AG10803 (cell line): ENCODE data around the gene IDE.
"Not testable (repeated sequence)": the region's sequence is repeated elsewhere in the genome, so short reads cannot be mapped to it uniquely, and the experiment has no call there.

Experiments
- DNase-seq: peaks from one replicate; pipeline ENCODE4 v3.0.0; 2010; ENCODE audit warnings: low read depth
- H3K4me3 ChIP-seq: 2 replicates; pipeline ENCODE4 v1.5.1; 2011; ENCODE audit warnings: mild to moderate bottlenecking, low read length, control low read depth
- TF ChIP-seq, protein P1 (sequence below): conservative IDR thresholded peaks from 2 replicates; pipeline ENCODE4 v1.5.1; 2011; ENCODE audit warnings: mild to moderate bottlenecking, low read length, control low read depth, inconsistent platforms

Gene IDE

DNA sequence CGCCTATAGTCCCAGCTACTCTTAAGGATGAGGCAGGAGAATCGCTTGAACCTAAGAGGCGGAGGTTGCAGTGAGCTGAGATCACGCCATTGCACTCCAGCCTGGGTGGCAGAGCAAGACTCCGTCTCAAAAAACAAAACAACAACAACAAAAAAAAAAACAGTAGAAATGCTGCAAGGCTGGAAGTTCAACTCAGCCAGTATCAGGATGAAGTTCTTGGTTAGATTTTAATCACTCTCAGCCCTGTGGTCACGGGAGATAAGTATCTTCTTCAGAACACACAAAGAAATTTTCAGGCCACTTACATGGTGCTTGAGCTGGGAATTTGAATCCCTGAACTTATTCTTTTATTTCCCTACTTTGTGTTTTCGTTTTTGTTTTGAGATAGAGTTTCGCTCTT is 162.5 kb downstream of the IDE start:
- TF ChIP-seq, protein P1, sequence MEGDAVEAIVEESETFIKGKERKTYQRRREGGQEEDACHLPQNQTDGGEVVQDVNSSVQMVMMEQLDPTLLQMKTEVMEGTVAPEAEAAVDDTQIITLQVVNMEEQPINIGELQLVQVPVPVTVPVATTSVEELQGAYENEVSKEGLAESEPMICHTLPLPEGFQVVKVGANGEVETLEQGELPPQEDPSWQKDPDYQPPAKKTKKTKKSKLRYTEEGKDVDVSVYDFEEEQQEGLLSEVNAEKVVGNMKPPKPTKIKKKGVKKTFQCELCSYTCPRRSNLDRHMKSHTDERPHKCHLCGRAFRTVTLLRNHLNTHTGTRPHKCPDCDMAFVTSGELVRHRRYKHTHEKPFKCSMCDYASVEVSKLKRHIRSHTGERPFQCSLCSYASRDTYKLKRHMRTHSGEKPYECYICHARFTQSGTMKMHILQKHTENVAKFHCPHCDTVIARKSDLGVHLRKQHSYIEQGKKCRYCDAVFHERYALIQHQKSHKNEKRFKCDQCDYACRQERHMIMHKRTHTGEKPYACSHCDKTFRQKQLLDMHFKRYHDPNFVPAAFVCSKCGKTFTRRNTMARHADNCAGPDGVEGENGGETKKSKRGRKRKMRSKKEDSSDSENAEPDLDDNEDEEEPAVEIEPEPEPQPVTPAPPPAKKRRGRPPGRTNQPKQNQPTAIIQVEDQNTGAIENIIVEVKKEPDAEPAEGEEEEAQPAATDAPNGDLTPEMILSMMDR: no peak
- DNase-seq: no peak
- H3K4me3 ChIP-seq: no peak overlapping the region

DNA sequence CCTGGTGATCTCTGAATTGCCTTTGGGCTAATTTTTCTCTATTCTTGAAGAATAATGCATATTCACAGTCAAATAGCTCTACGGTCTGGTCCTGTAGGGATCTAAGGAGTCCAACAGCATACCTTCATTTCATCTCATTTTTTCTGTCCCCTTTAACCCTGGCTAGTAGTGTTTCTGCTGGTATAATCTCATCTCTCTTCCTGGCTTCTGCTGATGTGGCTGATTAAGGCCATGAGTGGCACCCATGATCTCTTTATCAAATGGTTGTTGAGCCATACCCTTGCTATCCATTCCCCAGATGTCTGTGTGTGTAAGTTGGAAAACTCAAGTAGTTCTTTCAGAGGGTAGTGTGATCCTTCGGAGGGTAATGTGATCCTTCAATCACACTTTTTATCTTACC is 163.4 kb downstream of the IDE start:
- TF ChIP-seq, protein P1: no peak
- no peak for DNase-seq

DNA sequence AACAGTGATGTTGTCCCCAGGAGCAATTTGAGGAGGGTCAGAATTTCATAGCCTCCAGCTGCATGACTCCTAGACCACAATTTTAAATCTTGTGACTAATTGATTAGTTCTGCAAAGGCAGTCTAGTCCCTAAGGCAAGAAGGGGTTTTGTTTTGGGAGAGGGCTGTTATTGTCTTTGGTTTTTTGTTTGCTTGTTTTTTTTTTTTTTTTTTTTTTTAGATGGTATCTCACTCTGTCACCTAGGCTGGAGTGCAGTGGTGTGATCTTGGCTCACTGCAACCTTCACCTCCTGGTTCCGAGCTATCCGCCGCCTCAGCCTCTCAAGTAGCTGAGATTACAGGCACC is 165.9 kb downstream of the IDE start:
- H3K4me3 ChIP-seq: no peak overlapping the region
- DNase-seq: no peak
- TF ChIP-seq, protein P1: no peak

More for the DNA sequence above, 163.4 kb downstream of the IDE start:
- H3K4me3 ChIP-seq: no peak overlapping the region

DNA sequence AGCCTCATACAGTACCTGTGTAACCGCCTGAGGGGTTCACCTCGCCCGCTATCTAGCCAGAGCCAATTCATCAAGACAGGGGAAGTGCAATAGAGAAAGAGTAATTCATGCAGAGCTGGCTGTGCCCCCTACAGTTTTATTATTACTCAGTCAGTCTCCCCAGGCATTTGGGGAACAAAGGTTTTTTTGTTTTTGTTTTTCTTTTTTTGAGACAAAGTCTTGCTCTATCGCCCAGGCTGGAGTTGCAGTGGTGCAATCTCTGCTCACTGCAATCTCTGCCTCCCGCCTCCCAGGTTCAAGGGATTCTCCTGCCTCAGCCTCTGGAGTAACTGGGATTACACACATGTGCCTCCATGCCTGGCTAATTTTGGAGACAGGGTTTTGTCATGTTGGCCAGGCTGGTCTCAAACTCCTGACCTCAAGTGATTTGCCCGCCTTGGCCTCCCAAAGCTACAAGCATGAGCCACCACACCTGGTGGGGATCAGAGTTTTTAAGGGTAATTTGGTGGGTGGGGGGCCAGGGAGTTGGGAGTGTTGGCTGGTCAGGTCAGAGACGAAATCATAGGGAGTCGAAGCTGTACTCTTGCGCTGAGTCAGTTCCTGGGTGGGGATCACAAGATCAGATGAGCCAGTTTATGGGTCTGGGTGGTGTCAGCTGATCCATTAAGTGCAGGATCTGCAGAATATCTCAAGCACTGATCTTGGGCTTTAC is 166.4 kb downstream of the IDE start:
- no peak overlapping the region for H3K4me3 ChIP-seq
- TF ChIP-seq, protein P1: no peak
- no peak for DNase-seq

DNA sequence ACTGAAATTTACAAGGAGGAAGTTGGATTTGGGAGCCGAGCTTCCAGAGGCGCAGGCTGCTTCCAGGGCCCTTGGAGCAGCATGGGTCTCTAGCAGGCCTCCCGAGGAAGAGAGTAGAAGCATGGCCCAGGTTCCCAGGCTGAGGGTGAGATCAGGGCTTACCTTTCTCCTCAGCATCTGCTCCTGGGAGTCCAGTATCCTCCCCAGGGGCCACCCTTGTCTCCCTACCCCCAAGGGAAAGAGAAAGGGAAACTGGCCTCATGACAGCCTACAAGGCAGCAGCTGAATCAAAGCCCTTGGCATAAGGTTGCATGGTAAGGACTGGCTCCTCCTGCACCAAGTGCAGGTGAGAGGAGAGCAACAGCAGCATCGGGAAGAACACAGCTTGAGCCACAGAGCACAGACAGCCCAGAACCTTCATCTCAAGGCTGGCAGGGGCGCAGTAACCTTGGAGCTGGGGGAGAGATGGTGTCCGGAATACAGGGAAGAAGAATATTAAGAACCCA is 168.4 kb downstream of the IDE start:
- H3K4me3 ChIP-seq: no peak overlapping the region
- no peak for DNase-seq
- TF ChIP-seq, protein P1: no peak

DNA sequence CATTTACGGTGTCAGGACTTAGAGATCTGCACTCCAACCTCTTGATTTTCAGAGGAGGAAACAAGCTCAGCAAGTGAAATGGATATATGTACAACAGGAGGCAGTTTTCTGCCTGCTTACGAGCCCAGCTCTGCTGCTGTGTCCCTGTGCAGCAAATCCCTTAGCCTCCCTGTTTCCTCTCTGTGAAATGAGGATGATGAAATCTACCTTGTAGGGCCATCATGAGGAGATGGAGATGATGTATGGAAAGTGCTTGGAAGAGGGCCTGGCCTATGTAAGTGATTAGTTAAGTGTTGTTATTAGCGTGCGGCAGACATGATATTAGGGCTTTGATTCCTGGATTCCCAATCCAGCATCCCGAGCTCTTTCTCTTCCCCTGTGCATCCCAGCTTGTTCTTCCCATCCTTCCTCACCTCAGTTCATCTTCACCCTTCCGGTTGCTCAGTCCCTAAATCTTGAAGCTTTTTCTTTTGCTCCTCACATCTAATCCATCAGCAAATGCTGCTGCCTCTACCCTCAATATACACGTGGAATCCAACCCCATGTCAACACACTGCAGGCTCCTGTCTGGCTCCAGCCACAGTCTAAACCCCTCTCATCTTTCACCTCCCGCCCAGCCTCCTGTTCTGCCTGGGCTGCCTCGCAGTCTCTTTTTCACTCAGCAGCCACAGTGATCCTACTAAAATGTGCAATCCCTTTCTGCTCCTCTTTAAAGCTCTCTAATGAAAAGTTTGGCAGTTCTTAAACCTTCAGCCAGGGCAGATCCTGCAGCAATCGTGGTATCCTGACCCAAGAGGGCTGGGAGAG is 169.1 kb downstream of the IDE start:
- H3K4me3 ChIP-seq: no peak overlapping the region
- DNase-seq: no peak
- TF ChIP-seq, protein P1: no peak

DNA sequence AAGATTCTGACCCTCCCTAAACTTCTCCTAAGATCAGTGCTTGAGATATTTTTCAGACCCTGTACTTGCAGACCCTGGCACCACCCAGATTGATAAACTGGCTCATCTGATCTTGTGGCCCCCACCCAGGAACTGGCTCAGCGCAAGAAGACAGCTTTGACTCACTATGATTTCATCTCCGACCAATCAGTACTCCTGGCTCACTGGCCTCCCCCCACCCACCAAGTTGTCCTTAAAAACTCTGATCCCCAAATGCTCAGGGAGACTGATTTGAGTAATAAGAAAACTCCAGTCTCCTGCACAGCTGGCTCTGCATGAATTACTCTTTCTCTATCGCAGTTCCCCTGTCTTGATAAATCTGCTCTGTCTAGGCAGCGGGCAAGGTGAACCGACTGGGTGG is 171.7 kb downstream of the IDE start:
- not testable (repeated sequence) for H3K4me3 ChIP-seq, DNase-seq
